ENCODE data around the gene DNAJC2. TPM values are rescaled to one million over a fixed set of nuclear protein-coding genes. Genes with fewer than 3 reads are reported as not detected.

DNAJC2 gene
- total RNA-seq, 1 donor from 2014 or later: 49.0 TPM

GRCh38 chr7:103388469-103389140, 44.0 kb upstream of the DNAJC2 start:
- intact Hi-C loops (cut with micrococcal nuclease): no loop called here
- Mint-ChIP-seq H3K27ac (no peak overlapping the region), H3K4me3 (no peak overlapping the region), H3K4me1 (no peaks in the 10 kb centered on the region), H3K27me3 (peaks cover 12% of the 10 kb centered on the region), H3K9me3 (no peaks in the 10 kb centered on the region), H3K36me3 (ENCODE audit: low read depth) (no peaks in the 10 kb centered on the region)
- CTCF ChIA-PET: no interaction called here
- POLR2A ChIA-PET: no interaction called here
- no peak for ATAC-seq (ENCODE audit: low read depth)
- TF ChIP-seq CTCF (IDR thresholded peaks at IDR 0.05): no peak
- DNase-seq: no peak

- DNase-seq: no peak
- ChIA-PET CTCF (no interaction called here), POLR2A (no interaction called here)
- intact Hi-C loops (cut with micrococcal nuclease): no loop called here
- H3K36me3 Mint-ChIP-seq (ENCODE audit: low read depth): no peaks in the 10 kb centered on the region
- TF ChIP-seq CTCF (IDR thresholded peaks at IDR 0.05): no peak
- no peaks in the 10 kb centered on the region for H3K9me3 Mint-ChIP-seq
- H3K4me3 Mint-ChIP-seq: no peak overlapping the region
- peaks cover 12% of the 10 kb centered on the region for H3K27me3 Mint-ChIP-seq
- no peak for ATAC-seq (ENCODE audit: low read depth)
- no peak overlapping the region for H3K27ac Mint-ChIP-seq
- no peaks in the 10 kb centered on the region for H3K4me1 Mint-ChIP-seq
Observed at GRCh38 chr7:103387242-103387641, 42.7 kb upstream of the DNAJC2 start.

- CTCF ChIA-PET: no interaction called here
- Mint-ChIP-seq H3K4me1 (no peaks in the 10 kb centered on the region), H3K9me3 (no peaks in the 10 kb centered on the region), H3K27me3 (peaks cover 7% of the 10 kb centered on the region), H3K4me3 (no peak overlapping the region), H3K27ac (no peak overlapping the region), H3K36me3 (ENCODE audit: low read depth) (no peaks in the 10 kb centered on the region)
- intact Hi-C loops (cut with micrococcal nuclease): no loop called here
- no peak for DNase-seq
- TF ChIP-seq CTCF (IDR thresholded peaks at IDR 0.05): no peak
- POLR2A ChIA-PET: no interaction called here
- no peak for ATAC-seq (ENCODE audit: low read depth)
Observed at GRCh38 chr7:103382032-103382402, 37.5 kb upstream of the DNAJC2 start.

- no peak overlapping the region for H3K27ac Mint-ChIP-seq
- no peak for TF ChIP-seq CTCF (IDR thresholded peaks at IDR 0.05)
- ATAC-seq (ENCODE audit: low read depth) (no peak), DNase-seq (no peak)
- peaks cover 5% of the 10 kb centered on the region for H3K27me3 Mint-ChIP-seq
- ChIA-PET POLR2A (no interaction called here), CTCF (no interaction called here)
- H3K4me3 Mint-ChIP-seq: no peak overlapping the region
- H3K9me3 Mint-ChIP-seq: no peaks in the 10 kb centered on the region
- H3K36me3 Mint-ChIP-seq (ENCODE audit: low read depth): no peaks in the 10 kb centered on the region
- intact Hi-C loops (cut with micrococcal nuclease): no loop called here
- no peaks in the 10 kb centered on the region for H3K4me1 Mint-ChIP-seq
Observed at GRCh38 chr7:103381280-103382031, 36.9 kb upstream of the DNAJC2 start.

- no peak for TF ChIP-seq CTCF (IDR thresholded peaks at IDR 0.05)
- Mint-ChIP-seq H3K4me1 (no peaks in the 10 kb centered on the region), H3K9me3 (no peaks in the 10 kb centered on the region), H3K4me3 (no peak overlapping the region), H3K27me3 (peaks cover 5% of the 10 kb centered on the region), H3K27ac (no peak overlapping the region), H3K36me3 (ENCODE audit: low read depth) (no peaks in the 10 kb centered on the region)
- CTCF ChIA-PET: no interaction called here
- ATAC-seq (ENCODE audit: low read depth): no peak
- DNase-seq: no peak
- POLR2A ChIA-PET: no interaction called here
- intact Hi-C loops (cut with micrococcal nuclease): no loop called here
Observed at GRCh38 chr7:103380395-103381191, 36.0 kb upstream of the DNAJC2 start.
